Stimulated activated naive CD4-positive, alpha-beta T cell (primary cell): Measurements from ENCODE around the gene ZNF783.

Experiments
- DNase-seq, 6 experiments: peaks; one replicate each; lab custom pipeline; 2025; lab: John Stamatoyannopoulos, UW

The ZNF783 gene

GRCh38 chr7:149281508-149282330, 19.7 kb downstream of the ZNF783 start:
- DNase-seq, result no peak

GRCh38 chr7:149282331-149282655, 20.3 kb downstream of the ZNF783 start:
- no peak for DNase-seq

- no peak for DNase-seq
Measured at GRCh38 chr7:149283321-149283720, 21.3 kb downstream of the ZNF783 start.

- DNase-seq, result peak; percentile 32 to 81 (median 67)
Measured at GRCh38 chr7:149284343-149284742, 22.3 kb downstream of the ZNF783 start.

- DNase-seq, result peak; percentile 96 to 99 (median 97)
Measured at GRCh38 chr7:149284850-149285585, 23.0 kb downstream of the ZNF783 start.

GRCh38 chr7:149285603-149286002, 23.6 kb downstream of the ZNF783 start:
- DNase-seq, result no peak

- peak in 1 of 6 experiments; percentile 6 for DNase-seq
Measured at GRCh38 chr7:149286811-149287400, 24.9 kb downstream of the ZNF783 start.

GRCh38 chr7:149287622-149288021, 25.6 kb downstream of the ZNF783 start:
- no peak for DNase-seq

- no peak for DNase-seq
Measured at GRCh38 chr7:149289262-149289661, 27.3 kb downstream of the ZNF783 start.

GRCh38 chr7:149289856-149290255, 27.9 kb downstream of the ZNF783 start:
- no peak for DNase-seq

GRCh38 chr7:149291036-149291780, 29.2 kb downstream of the ZNF783 start:
- no peak for DNase-seq

GRCh38 chr7:149291781-149292461, 29.9 kb downstream of the ZNF783 start:
- no peak for DNase-seq

GRCh38 chr7:149292462-149292823, 30.4 kb downstream of the ZNF783 start:
- DNase-seq, result no peak

- no peak for DNase-seq
Measured at GRCh38 chr7:149293338-149293737, 31.3 kb downstream of the ZNF783 start.

GRCh38 chr7:149293946-149294633, 32.1 kb downstream of the ZNF783 start:
- no peak for DNase-seq

- no peak for DNase-seq
Measured at GRCh38 chr7:149294634-149295480, 32.9 kb downstream of the ZNF783 start.

- no peak for DNase-seq
Measured at GRCh38 chr7:149295481-149295850, 33.5 kb downstream of the ZNF783 start.

GRCh38 chr7:149296368-149296767, 34.4 kb downstream of the ZNF783 start:
- DNase-seq, result no peak

- DNase-seq, result no peak
Measured at GRCh38 chr7:149297034-149297755, 35.2 kb downstream of the ZNF783 start.
